Measurements from ENCODE around the gene MMAB. TPM values are rescaled to one million over a fixed set of nuclear protein-coding genes. Genes with fewer than 3 reads are reported as not detected.

The MMAB gene
- total RNA-seq, 4 donors from 2014 or later = 22.3 to 39.6 (median 31.1) TPM

- H3K4me3 ChIP-seq = no peak overlapping the region
- peaks cover 0 to 100% of the 10 kb centered on the region in 2 donors for H3K36me3 ChIP-seq
- no peaks in the 10 kb centered on the region for H3K9me3 ChIP-seq
- H3K27ac ChIP-seq = no peak overlapping the region
- no CpG with 5 or more reads among the region's 8 CpGs for WGBS, 2 donors (ENCODE audit: low coverage in 1 of 2)
- TF ChIP-seq CTCF (IDR thresholded peaks at IDR 0.05) (no peak), POLR2AphosphoS5 (IDR thresholded peaks at IDR 0.05) (no peak), POLR2A (IDR thresholded peaks at IDR 0.05) (no peak), EP300 (IDR thresholded peaks at IDR 0.05) (no peak)
- H3K27me3 ChIP-seq = no peaks in the 10 kb centered on the region
- no peaks in the 10 kb centered on the region for H3K4me1 ChIP-seq
- ATAC-seq = no peak
Observed at GRCh38 chr12:109533487-109533740, 39.9 kb downstream of the MMAB start.

- Histone ChIP-seq H3K9me3 (no peaks in the 10 kb centered on the region), H3K4me1 (no peaks in the 10 kb centered on the region), H3K27me3 (no peaks in the 10 kb centered on the region), H3K4me3 (no peak overlapping the region), H3K36me3 (peaks cover 0 to 100% of the 10 kb centered on the region in 2 donors), H3K27ac (no peak overlapping the region)
- no peak for TF ChIP-seq POLR2AphosphoS5 (IDR thresholded peaks at IDR 0.05)
- TF ChIP-seq EP300 (IDR thresholded peaks at IDR 0.05) = no peak
- TF ChIP-seq CTCF (IDR thresholded peaks at IDR 0.05) = no peak
- 80% methylated on average over 4 of the region's 24 CpGs; no CpG with 5 or more reads in 1 of the 2 donors for WGBS, 2 donors (ENCODE audit: low coverage in 1 of 2)
- no peak for ATAC-seq
Observed at GRCh38 chr12:109532721-109533486, 40.4 kb downstream of the MMAB start.

GRCh38 chr12:109531411-109531810, 41.9 kb downstream of the MMAB start:
- WGBS, 2 donors (ENCODE audit: low coverage in 1 of 2) = 17 to 33% methylated on average over 1 of the region's 2 CpGs
- TF ChIP-seq POLR2AphosphoS5 (IDR thresholded peaks at IDR 0.05) (no peak), CTCF (IDR thresholded peaks at IDR 0.05) (no peak), POLR2A (IDR thresholded peaks at IDR 0.05) (no peak), EP300 (IDR thresholded peaks at IDR 0.05) (no peak)
- Histone ChIP-seq H3K4me1 (no peaks in the 10 kb centered on the region), H3K9me3 (no peaks in the 10 kb centered on the region), H3K4me3 (no peak overlapping the region), H3K36me3 (peaks cover 0 to 100% of the 10 kb centered on the region in 2 donors), H3K27me3 (no peaks in the 10 kb centered on the region), H3K27ac (no peak overlapping the region)
- ATAC-seq = no peak

GRCh38 chr12:109529691-109530640, 43.3 kb downstream of the MMAB start:
- ATAC-seq = no peak
- no peak overlapping the region for H3K27ac ChIP-seq
- H3K4me3 ChIP-seq = no peak overlapping the region
- WGBS, 2 donors (ENCODE audit: low coverage in 1 of 2) = 58 to 65% methylated on average over 10 to 16 of the region's 19 CpGs
- H3K4me1 ChIP-seq = no peaks in the 10 kb centered on the region
- TF ChIP-seq POLR2A (IDR thresholded peaks at IDR 0.05) (no peak), POLR2AphosphoS5 (IDR thresholded peaks at IDR 0.05) (no peak), EP300 (IDR thresholded peaks at IDR 0.05) (no peak), CTCF (IDR thresholded peaks at IDR 0.05) (no peak)
- H3K9me3 ChIP-seq = no peaks in the 10 kb centered on the region
- no peaks in the 10 kb centered on the region for H3K27me3 ChIP-seq
- H3K36me3 ChIP-seq = peaks cover 0 to 100% of the 10 kb centered on the region in 2 donors

All from gastroesophageal sphincter (tissue), 4 donors.